Stomach smooth muscle (tissue), 2 donors: ENCODE measurements around the gene FAM181B.
"Not testable (repeated sequence)": the region's sequence is repeated elsewhere in the genome, so short reads cannot be mapped to it uniquely, and the experiment has no call there.

Source experiments
- H3K27ac ChIP-seq: one replicate; pipeline ENCODE4 v1.7.0; 2013; ENCODE audit warnings: mild to moderate bottlenecking, low read length, inconsistent platforms
- H3K27me3 ChIP-seq, 2 donors: one replicate each; pipeline ENCODE4 v1.7.0; 2013; ENCODE audit warnings: low read length in 2 of 2; ENCODE audit not compliant: insufficient read depth in 2 of 2, control insufficient read depth in 1 of 2
- H3K36me3 ChIP-seq, 2 donors: one replicate each; pipeline ENCODE4 v1.7.0; 2013; ENCODE audit warnings: low read length in 2 of 2; ENCODE audit not compliant: control insufficient read depth in 2 of 2, insufficient read depth in 2 of 2
- H3K4me1 ChIP-seq: one replicate; pipeline ENCODE4 v1.7.0; 2013; ENCODE audit warnings: low read length; ENCODE audit not compliant: control insufficient read depth, insufficient read depth
- H3K4me3 ChIP-seq, 2 donors: one replicate each; pipeline ENCODE4 v1.7.0; 2013; ENCODE audit warnings: low read length in 2 of 2
- H3K9ac ChIP-seq, 2 donors: one replicate each; pipeline ENCODE4 v1.7.0; 2013; ENCODE audit warnings: low read length in 2 of 2, mild to moderate bottlenecking in 1 of 2
- H3K9me3 ChIP-seq, 2 donors: one replicate each; pipeline ENCODE4 v1.7.0; 2013; ENCODE audit warnings: low read length in 2 of 2; ENCODE audit not compliant: control insufficient read depth in 2 of 2
- donor health status: healthy.
- donor health status: Pancreatic carcinoma.

Gene FAM181B

GRCh38 chr11:82718307-82718706 lies 15.4 kb downstream of the FAM181B start:
- Histone ChIP-seq H3K9me3 (no peaks in the 10 kb centered on the region), H3K4me1 (peaks cover 4% of the 10 kb centered on the region), H3K9ac (no peak overlapping the region), H3K27ac (no peak overlapping the region), H3K27me3 (peaks cover 0 to 3% of the 10 kb centered on the region in 2 donors), H3K4me3 (no peak overlapping the region), H3K36me3 (no peaks in the 10 kb centered on the region)

DNA sequence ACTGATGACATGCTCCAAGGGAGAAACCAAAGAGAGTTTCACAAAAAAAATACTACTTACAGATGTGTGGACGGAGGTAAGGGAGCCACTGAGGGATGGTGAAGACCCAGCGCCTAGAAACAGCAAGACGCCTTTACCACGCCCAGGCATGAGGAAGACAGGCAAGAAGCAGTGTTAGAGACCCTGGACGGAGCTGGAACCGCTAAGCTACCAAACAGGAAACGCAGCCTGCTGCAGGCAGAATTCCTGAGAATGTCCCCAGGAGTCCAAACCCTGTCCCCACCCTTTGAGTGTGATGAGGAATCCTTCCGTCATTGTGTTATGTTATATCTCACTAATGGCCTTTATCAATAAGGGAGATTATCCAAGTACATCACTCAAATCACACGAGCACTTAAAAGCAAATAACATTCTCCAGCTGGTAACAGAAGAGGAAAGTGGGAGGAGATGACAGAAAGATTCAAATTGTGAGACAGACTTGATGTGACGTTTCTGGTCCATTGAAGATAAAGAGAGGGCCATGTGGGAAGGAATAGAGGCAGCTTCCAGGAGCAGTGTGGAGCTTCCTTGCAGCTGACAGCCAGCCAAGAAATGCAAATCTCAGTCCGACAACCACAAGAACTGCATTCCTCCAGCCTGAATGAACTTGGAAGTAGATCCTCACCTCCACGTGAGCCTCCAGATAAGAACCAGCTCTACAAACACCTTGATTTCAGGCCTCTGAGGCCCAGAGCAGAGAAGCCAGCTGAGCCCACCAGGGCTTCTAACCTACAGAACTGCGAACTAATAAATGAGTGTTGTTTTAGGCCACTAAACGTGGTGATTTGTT lies 19.1 kb downstream of the FAM181B start:
- H3K27me3 ChIP-seq = peaks cover 0 to 3% of the 10 kb centered on the region in 2 donors
- peaks cover 4% of the 10 kb centered on the region for H3K4me1 ChIP-seq
- no peak overlapping the region for H3K4me3 ChIP-seq
- no peak overlapping the region for H3K27ac ChIP-seq
- no peaks in the 10 kb centered on the region for H3K9me3 ChIP-seq
- H3K9ac ChIP-seq = no peak overlapping the region
- no peaks in the 10 kb centered on the region for H3K36me3 ChIP-seq

DNA sequence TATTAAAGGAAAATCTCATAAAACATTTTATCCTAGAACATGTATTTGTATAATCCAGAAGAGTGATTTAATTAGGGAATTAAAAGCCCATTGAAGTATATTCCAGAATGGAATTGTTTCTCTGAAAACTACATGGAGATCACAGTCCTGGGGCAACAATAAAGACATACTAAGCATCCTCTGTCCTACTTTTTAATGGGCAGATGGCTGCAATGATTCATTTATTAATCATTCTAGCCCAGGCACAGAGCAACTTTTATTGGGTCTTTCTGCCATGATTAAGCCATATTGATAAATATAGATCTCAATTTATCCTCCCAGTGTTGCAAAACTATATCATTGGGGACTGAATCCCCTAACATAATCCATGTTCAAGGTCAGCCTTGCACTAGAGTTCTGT lies 22.0 kb downstream of the FAM181B start:
- no peak overlapping the region for H3K9ac ChIP-seq
- H3K27ac ChIP-seq = no peak overlapping the region
- H3K4me3 ChIP-seq = no peak overlapping the region
- no peaks in the 10 kb centered on the region for H3K9me3 ChIP-seq
- H3K36me3 ChIP-seq = no peaks in the 10 kb centered on the region
- H3K27me3 ChIP-seq = peaks cover 0 to 3% of the 10 kb centered on the region in 2 donors
- no peaks in the 10 kb centered on the region for H3K4me1 ChIP-seq

DNA sequence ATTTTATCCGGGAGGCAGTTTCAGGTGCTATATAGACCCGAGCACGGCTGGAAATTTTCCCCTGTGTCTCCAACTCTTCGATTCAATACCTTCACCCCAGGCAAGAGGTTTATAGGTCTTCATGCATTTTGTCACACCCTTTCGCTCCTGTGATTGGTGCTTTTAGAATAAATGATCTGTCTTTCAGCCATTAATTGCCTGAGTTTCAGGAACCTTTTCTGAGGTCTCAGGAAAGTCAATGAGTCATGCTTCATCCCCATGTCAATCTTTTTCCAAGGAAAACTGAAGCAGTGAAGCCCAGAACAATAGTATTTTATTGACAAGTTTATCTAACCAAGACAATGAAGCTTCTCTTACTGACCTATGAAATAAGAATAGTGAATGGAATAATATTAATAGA lies 29.9 kb downstream of the FAM181B start:
- Histone ChIP-seq H3K27me3 (no peaks in the 10 kb centered on the region), H3K9ac (no peak overlapping the region), H3K4me1 (no peaks in the 10 kb centered on the region), H3K9me3 (no peaks in the 10 kb centered on the region), H3K27ac (no peak overlapping the region), H3K4me3 (no peak overlapping the region), H3K36me3 (no peaks in the 10 kb centered on the region)

DNA sequence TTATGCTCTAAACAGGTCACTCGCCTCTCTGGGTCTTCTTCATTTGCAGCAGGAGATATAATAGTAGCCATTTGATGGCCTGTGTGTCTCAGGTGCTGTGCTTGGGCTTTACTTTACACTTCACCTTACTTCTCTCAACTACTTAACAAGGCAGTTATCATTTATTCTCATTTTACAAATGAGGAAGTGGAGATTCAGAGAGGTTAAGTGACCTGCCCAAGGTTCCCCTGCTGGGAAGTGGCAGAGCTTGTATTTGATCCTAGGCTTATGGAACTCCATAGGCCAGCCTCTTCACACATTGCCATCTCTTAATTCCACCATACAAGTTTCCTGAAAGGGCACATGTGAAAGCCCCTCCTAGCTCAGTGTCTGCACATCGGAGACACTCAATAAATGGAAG lies 30.4 kb downstream of the FAM181B start:
- H3K36me3 ChIP-seq = no peaks in the 10 kb centered on the region
- H3K9ac ChIP-seq = no peak overlapping the region
- no peaks in the 10 kb centered on the region for H3K9me3 ChIP-seq
- H3K4me3 ChIP-seq = no peak overlapping the region
- H3K27ac ChIP-seq = no peak overlapping the region
- H3K4me1 ChIP-seq = no peaks in the 10 kb centered on the region
- H3K27me3 ChIP-seq = no peaks in the 10 kb centered on the region

DNA sequence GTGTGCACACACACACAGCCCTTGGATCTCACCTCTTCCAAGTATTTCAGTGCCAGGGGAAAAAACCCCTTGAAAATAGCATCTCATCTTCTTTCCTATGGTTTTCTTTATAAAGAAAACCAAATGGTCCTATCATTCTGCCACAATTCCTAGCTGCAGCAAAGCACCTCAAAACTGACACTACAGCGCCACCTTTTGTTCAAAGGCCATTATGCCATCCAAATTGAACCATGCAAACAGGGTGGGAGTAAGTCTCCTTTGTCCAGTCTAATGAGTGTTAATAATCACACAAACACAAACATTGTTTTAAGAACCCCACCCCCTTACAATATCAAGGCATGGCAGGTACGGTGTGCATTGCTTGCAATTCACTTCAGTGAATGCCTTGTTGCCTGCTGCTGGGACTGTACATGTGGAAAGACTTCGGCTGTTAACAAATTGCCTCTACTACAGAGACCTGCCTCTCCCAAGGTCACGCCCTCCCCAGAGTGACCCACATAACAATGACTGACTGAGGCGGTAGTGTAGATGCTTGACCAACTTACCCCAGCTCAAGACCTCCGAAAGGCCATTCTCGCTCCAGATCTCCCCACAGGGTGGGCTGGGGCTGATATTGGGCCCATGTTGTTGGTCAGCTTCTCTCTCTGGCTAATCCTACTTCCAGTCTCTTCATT lies 31.7 kb downstream of the FAM181B start:
- no peaks in the 10 kb centered on the region for H3K9me3 ChIP-seq
- no peaks in the 10 kb centered on the region for H3K36me3 ChIP-seq
- no peaks in the 10 kb centered on the region for H3K27me3 ChIP-seq
- H3K9ac ChIP-seq = no peak overlapping the region
- H3K4me3 ChIP-seq = no peak overlapping the region
- H3K4me1 ChIP-seq = no peaks in the 10 kb centered on the region
- H3K27ac ChIP-seq = no peak overlapping the region

DNA sequence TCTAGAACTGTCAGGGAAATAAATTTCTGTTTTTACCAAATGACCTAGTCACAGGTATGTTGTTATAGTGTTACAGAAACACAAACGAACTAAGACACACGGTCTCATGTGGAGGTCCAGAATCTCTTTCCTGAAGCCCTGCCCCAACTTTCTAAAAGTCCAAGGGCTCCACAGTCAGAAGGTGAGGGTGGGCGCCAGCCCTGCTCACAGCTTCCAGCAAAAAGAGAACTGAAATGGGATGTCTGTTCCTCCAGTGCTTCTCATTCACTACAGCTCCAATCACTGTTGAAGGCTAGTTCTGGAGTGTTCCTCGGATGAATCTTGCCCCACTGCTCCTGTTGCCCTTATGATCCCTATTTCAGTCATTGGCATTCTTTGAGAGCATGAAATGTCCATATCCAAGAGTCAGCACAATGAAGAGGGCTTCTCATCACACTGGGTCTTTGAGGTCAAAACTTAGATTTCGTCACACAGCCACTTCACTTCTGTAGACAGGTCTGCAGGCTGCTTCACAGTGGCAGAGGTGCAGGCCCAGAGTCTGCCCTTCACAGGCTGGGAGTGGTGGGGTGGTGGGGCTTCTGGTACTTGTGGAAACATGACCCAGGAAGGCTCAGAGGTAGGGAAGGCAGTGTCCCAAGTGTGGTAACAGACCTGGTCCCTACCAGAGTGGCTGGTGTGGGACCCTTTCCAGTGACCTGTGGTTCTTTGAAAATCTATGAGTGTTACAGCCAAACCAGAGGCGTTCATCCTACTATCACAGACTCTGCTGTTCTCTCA lies 34.9 kb downstream of the FAM181B start:
- H3K4me1 ChIP-seq = no peaks in the 10 kb centered on the region
- no peak overlapping the region for H3K27ac ChIP-seq
- no peaks in the 10 kb centered on the region for H3K9me3 ChIP-seq
- H3K36me3 ChIP-seq = no peaks in the 10 kb centered on the region
- no peak overlapping the region for H3K9ac ChIP-seq
- no peak overlapping the region for H3K4me3 ChIP-seq
- H3K27me3 ChIP-seq = no peaks in the 10 kb centered on the region

GRCh38 chr11:82692981-82693380 lies 40.7 kb downstream of the FAM181B start:
- no peak overlapping the region for H3K4me3 ChIP-seq
- no peaks in the 10 kb centered on the region for H3K9me3 ChIP-seq
- no peaks in the 10 kb centered on the region for H3K4me1 ChIP-seq
- H3K27ac ChIP-seq = no peak overlapping the region
- no peak overlapping the region for H3K9ac ChIP-seq
- H3K27me3 ChIP-seq = no peaks in the 10 kb centered on the region
- H3K36me3 ChIP-seq = no peaks in the 10 kb centered on the region

DNA sequence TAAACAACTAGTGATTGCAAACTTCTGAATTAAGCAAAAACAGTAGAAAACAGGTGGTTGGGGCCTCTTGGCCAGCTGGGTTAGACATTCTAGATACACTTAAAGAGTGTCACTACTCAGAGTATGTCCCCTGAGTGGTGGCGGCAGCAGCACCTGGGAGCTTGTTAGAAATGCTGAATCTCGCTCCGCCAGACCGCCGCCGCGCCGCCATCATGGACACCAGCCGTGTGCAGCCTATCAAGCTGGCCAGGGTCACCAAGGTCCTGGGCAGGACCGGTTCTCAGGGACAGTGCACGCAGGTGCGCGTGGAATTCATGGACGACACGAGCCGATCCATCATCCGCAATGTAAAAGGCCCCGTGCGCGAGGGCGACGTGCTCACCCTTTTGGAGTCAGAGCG lies 44.3 kb downstream of the FAM181B start:
- not testable (repeated sequence) for H3K4me1 ChIP-seq, H3K27me3 ChIP-seq, H3K9ac ChIP-seq, H3K36me3 ChIP-seq, H3K27ac ChIP-seq, H3K9me3 ChIP-seq, H3K4me3 ChIP-seq

- no peak overlapping the region for H3K27ac ChIP-seq
- peaks cover 0 to 4% of the 10 kb centered on the region in 2 donors for H3K27me3 ChIP-seq
- no peaks in the 10 kb centered on the region for H3K4me1 ChIP-seq
- H3K36me3 ChIP-seq = no peaks in the 10 kb centered on the region
- H3K9me3 ChIP-seq = no peaks in the 10 kb centered on the region
- H3K9ac ChIP-seq = no peak overlapping the region
- H3K4me3 ChIP-seq = no peak overlapping the region
These were observed 47.5 kb downstream of the FAM181B start for GRCh38 chr11:82686211-82686610.
